Spleen (tissue), 7 donors: Measurements from ENCODE around the gene POLD3.

Experiments
- POLR2A ChIP-seq, 3 donors: fragments of 450-650 bp; IDR thresholded peaks; one replicate each; pipeline ENCODE4 v1.5.1; 2017; ENCODE audit warnings: antibody characterized with exemption in 3 of 3, mild to moderate bottlenecking in 1 of 3
- POLR2AphosphoS5 ChIP-seq, 3 donors: sonication (generic); formaldehyde crosslinking; IDR thresholded peaks; one replicate each; pipeline ENCODE4 v1.5.1; 2017; ENCODE audit warnings: antibody characterized with exemption in 3 of 3
- TF ChIP-seq, protein P1 (sequence below), 11 experiments: fragments of 200-600 bp in 7 of 11; fragments of 450-650 bp in 4 of 11; sonication (generic) in 4 of 11; IDR thresholded peaks in 8 of 11; conservative IDR thresholded peaks in 3 of 11; 1 replicate in 7 of 11; 2 replicates in 4 of 11; pipeline versions ENCODE4 v1.4.0 to v1.8.0; 2016 to 2021; ENCODE audit warnings: antibody characterized with exemption in 11 of 11, inconsistent platforms in 4 of 11, mild to moderate bottlenecking in 1 of 11
- donor health status: DM: no; HTN: no; CAD: no; lungs with moderate emphysema.
- donor health status: DM: no; HTN: no; CAD: no.
- donor health status: DM: no; HTN: no; CAD: no.

DNA sequence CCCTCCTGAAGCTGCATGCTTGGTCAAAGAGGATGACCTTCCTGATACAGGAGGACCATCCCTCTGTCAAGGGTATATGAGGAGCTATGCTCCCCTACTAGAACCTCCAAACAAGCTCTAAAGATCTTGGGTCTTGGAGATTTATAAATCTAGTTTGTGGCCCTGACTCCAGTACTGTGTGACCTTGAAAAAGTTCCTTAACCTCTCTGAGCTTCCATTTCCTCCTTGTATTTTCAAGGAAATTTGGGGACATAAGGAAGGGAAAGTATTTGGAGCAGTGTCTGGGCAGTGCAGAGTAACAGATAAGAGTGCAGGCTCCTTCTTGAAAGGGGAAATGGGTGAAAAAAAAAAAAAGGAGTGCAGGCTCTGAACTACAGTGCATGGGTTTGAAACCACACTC lies 93.0 kb downstream of the POLD3 start:
- TF ChIP-seq, protein P1, sequence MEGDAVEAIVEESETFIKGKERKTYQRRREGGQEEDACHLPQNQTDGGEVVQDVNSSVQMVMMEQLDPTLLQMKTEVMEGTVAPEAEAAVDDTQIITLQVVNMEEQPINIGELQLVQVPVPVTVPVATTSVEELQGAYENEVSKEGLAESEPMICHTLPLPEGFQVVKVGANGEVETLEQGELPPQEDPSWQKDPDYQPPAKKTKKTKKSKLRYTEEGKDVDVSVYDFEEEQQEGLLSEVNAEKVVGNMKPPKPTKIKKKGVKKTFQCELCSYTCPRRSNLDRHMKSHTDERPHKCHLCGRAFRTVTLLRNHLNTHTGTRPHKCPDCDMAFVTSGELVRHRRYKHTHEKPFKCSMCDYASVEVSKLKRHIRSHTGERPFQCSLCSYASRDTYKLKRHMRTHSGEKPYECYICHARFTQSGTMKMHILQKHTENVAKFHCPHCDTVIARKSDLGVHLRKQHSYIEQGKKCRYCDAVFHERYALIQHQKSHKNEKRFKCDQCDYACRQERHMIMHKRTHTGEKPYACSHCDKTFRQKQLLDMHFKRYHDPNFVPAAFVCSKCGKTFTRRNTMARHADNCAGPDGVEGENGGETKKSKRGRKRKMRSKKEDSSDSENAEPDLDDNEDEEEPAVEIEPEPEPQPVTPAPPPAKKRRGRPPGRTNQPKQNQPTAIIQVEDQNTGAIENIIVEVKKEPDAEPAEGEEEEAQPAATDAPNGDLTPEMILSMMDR (IDR thresholded peaks at IDR 0.05 in 8 of 11, conservative IDR thresholded peaks at IDR 0.05 in 3 of 11) = no peak
- no peak for TF ChIP-seq POLR2A (IDR thresholded peaks at IDR 0.05)
- TF ChIP-seq POLR2AphosphoS5 (IDR thresholded peaks at IDR 0.05) = no peak
